Measurements from ENCODE around the gene NOS1AP. TPM values are rescaled to one million over a fixed set of nuclear protein-coding genes. Genes with fewer than 3 reads are reported as not detected.
A peak's percentile ranks its signal among the peaks of the same experiment; 100 is the strongest.

NOS1AP gene
- total RNA-seq (2014; rRNA removed; shearing (Covaris generic)) (3.5 and 5.8 TPM in 2 replicates), polyA plus RNA-seq (2016; fragmentation: Nextera tagmentation; extraction: Ambion mirVana) (5.8 and 6.6 TPM in 2 replicates)
- long read RNA-seq, partial matches to known transcripts = 8 of 9 reads
- long read RNA-seq, other reads (novel, unspliced or antisense) = 1 of 9 reads

DNA sequence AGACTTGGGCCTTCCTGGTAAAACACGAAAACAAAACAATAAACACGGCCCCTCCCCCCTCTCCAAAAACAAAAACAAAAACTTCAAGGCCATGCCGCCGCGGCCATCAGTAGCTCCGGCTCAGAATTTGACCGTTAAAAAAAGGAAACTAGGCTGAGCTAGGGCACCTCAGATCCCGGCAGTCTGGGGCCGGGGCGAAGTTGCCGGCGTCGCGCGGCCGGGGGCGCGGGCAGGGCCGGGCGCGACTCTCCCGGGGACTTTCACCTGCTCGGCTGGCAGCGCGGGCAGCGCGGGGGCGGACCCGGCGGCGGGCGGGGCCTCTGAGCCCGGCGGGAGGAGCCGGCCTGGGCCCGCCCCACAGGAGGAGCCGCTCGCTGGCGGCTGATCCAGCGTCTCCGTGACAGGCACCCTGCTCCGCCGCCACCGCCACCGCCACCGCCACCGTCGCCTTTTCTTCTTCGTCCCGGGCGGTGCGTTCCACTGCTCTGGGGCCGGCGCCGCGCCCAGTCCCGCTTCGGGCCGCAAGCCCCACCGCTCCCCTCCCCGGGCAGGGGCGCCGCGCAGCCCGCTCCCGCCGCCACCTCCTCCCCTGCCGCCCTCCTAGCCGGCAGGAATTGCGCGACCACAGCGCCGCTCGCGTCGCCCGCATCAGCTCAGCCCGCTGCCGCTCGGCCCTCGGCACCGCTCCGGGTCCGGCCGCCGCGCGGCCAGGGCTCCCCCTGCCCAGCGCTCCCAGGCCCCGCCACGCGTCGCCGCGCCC is at the start of gene NOS1AP:
Gene NOS1AP, plus strand, starts transcription at position 358 of the 760 bp plus-strand sequence. CDS start 487 bp downstream, outside the sequence.
- Histone ChIP-seq H3K79me2 (replicated peaks; ENCODE audit: insufficient read depth) (peaks cover 34% of the 10 kb centered on the region), H3K4me3 (peak within 1 kb of the TSS; percentile 71), H3K4me1 (ENCODE audit: insufficient read depth) (peaks cover 36% of the 10 kb centered on the region), H3K36me3 (ENCODE audit: insufficient read depth) (no peaks in the 10 kb centered on the region), H3K27ac (ENCODE audit: low read depth) (peak within 1 kb of the TSS; percentile 82; the same call in 1 of the 2 replicates), H2AFZ (peak within 1 kb of the TSS; percentile 92), H3K4me2 (peak within 1 kb of the TSS; percentile 82), H3F3A (replicated peaks; ENCODE audit: low read depth) (peaks cover 11% of the 10 kb centered on the region; the same call in 1 of the 2 replicates), H4K20me1 (replicated peaks; ENCODE audit: insufficient read depth) (peaks cover 15% of the 10 kb centered on the region), H3K27me3 (ENCODE audit: insufficient read depth) (peaks cover 8% of the 10 kb centered on the region; the same call in 1 of the 2 replicates), H3K9me2 (ENCODE audit: insufficient read depth) (no peaks in the 10 kb centered on the region; the same call in 1 of the 2 replicates)
- DNase-seq (ENCODE audit: low spot score) (peak; percentile 88), ATAC-seq (peak; percentile 78)
- TF ChIP-seq CREB1 (CRISPR knock-in tag; IDR thresholded peaks at IDR 0.05; ENCODE audit: low read depth) = no peak
- peak; percentile 62 for TF ChIP-seq POLR2AphosphoS5 (IDR thresholded peaks at IDR 0.05; ENCODE audit: low read depth)
- peak within 1 kb of the TSS; percentile 76 for H3K4me3 Mint-ChIP-seq
- H3K4me1 Mint-ChIP-seq = peaks cover 50% of the 10 kb centered on the region
- peaks cover 10% of the 10 kb centered on the region for H3K27me3 Mint-ChIP-seq (ENCODE audit: insufficient read depth, low read depth, poor library complexity)
- H3K36me3 Mint-ChIP-seq (ENCODE audit: low read depth) = peaks cover 13% of the 10 kb centered on the region
- peaks cover under 1% of the 10 kb centered on the region; the same call in 1 of the 3 replicates for H3K9me3 Mint-ChIP-seq
- no peak within 1 kb of the TSS for H3K27ac Mint-ChIP-seq

DNA sequence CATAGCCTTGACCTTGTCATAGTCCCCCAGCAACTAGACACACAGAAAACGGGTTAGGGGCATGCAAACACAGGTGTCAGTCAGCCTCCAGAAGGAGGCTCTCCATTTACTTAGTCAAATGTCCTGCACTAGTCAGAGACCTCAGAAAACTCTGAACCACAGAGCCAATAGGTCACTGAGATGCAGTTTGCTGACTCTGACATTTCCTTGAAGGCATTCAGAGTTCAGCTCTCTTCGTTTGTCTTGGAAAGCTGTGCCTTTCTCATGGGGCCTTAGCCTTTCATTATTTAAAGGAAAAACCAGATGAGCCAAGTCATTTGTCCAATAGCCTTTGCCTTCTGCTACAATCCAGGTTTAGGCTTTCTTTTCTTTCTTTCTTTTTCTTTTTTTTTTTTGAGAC is 49.3 kb upstream of the NOS1AP start:
- H3K27ac Mint-ChIP-seq = no peak overlapping the region
- H3K4me1 Mint-ChIP-seq = peaks cover 32% of the 10 kb centered on the region
- no peaks in the 10 kb centered on the region for H3K9me3 Mint-ChIP-seq
- no peak overlapping the region for H3K27ac ChIP-seq (ENCODE audit: low read depth)
- peaks cover 37% of the 10 kb centered on the region for H3K27me3 Mint-ChIP-seq (ENCODE audit: insufficient read depth, low read depth, poor library complexity)
- no peaks in the 10 kb centered on the region for H3K9me2 ChIP-seq (ENCODE audit: insufficient read depth)
- no peaks in the 10 kb centered on the region for H3K79me2 ChIP-seq (replicated peaks; ENCODE audit: insufficient read depth)
- no peak for ATAC-seq
- H3K36me3 ChIP-seq (ENCODE audit: insufficient read depth) = no peaks in the 10 kb centered on the region
- no peaks in the 10 kb centered on the region for H4K20me1 ChIP-seq (replicated peaks; ENCODE audit: insufficient read depth)
- H3F3A ChIP-seq (replicated peaks; ENCODE audit: low read depth) = 0 out of 2 replicates have a peak, but pooled peaks cover 9% of the 10 kb centered on the region
- H3K27me3 ChIP-seq (ENCODE audit: insufficient read depth) = peaks cover 30% of the 10 kb centered on the region
- H3K4me2 ChIP-seq = no peak overlapping the region
- no peak overlapping the region for H3K4me3 ChIP-seq
- H3K36me3 Mint-ChIP-seq (ENCODE audit: low read depth) = no peaks in the 10 kb centered on the region; the same call in 1 of the 3 replicates
- no peak overlapping the region for H2AFZ ChIP-seq
- no peak for DNase-seq (ENCODE audit: low spot score)
- H3K4me3 Mint-ChIP-seq = no peak overlapping the region
- peaks cover 24% of the 10 kb centered on the region for H3K4me1 ChIP-seq (ENCODE audit: insufficient read depth)
- TF ChIP-seq CREB1 (CRISPR knock-in tag; IDR thresholded peaks at IDR 0.05; ENCODE audit: low read depth) (no peak), STAT1 (IDR thresholded peaks at IDR 0.05; ENCODE audit: unreplicated experiment) (no peak), EZH2phosphoT487 (IDR thresholded peaks at IDR 0.05; ENCODE audit: unreplicated experiment) (no peak), ZNF331 (CRISPR knock-in tag; IDR thresholded peaks at IDR 0.05; ENCODE audit: low read depth) (no peak), EZH2 (IDR thresholded peaks at IDR 0.05; ENCODE audit: low read depth, unreplicated experiment) (no peak), POLR2AphosphoS5 (IDR thresholded peaks at IDR 0.05; ENCODE audit: low read depth) (no peak)
- TF ChIP-seq, protein P1, sequence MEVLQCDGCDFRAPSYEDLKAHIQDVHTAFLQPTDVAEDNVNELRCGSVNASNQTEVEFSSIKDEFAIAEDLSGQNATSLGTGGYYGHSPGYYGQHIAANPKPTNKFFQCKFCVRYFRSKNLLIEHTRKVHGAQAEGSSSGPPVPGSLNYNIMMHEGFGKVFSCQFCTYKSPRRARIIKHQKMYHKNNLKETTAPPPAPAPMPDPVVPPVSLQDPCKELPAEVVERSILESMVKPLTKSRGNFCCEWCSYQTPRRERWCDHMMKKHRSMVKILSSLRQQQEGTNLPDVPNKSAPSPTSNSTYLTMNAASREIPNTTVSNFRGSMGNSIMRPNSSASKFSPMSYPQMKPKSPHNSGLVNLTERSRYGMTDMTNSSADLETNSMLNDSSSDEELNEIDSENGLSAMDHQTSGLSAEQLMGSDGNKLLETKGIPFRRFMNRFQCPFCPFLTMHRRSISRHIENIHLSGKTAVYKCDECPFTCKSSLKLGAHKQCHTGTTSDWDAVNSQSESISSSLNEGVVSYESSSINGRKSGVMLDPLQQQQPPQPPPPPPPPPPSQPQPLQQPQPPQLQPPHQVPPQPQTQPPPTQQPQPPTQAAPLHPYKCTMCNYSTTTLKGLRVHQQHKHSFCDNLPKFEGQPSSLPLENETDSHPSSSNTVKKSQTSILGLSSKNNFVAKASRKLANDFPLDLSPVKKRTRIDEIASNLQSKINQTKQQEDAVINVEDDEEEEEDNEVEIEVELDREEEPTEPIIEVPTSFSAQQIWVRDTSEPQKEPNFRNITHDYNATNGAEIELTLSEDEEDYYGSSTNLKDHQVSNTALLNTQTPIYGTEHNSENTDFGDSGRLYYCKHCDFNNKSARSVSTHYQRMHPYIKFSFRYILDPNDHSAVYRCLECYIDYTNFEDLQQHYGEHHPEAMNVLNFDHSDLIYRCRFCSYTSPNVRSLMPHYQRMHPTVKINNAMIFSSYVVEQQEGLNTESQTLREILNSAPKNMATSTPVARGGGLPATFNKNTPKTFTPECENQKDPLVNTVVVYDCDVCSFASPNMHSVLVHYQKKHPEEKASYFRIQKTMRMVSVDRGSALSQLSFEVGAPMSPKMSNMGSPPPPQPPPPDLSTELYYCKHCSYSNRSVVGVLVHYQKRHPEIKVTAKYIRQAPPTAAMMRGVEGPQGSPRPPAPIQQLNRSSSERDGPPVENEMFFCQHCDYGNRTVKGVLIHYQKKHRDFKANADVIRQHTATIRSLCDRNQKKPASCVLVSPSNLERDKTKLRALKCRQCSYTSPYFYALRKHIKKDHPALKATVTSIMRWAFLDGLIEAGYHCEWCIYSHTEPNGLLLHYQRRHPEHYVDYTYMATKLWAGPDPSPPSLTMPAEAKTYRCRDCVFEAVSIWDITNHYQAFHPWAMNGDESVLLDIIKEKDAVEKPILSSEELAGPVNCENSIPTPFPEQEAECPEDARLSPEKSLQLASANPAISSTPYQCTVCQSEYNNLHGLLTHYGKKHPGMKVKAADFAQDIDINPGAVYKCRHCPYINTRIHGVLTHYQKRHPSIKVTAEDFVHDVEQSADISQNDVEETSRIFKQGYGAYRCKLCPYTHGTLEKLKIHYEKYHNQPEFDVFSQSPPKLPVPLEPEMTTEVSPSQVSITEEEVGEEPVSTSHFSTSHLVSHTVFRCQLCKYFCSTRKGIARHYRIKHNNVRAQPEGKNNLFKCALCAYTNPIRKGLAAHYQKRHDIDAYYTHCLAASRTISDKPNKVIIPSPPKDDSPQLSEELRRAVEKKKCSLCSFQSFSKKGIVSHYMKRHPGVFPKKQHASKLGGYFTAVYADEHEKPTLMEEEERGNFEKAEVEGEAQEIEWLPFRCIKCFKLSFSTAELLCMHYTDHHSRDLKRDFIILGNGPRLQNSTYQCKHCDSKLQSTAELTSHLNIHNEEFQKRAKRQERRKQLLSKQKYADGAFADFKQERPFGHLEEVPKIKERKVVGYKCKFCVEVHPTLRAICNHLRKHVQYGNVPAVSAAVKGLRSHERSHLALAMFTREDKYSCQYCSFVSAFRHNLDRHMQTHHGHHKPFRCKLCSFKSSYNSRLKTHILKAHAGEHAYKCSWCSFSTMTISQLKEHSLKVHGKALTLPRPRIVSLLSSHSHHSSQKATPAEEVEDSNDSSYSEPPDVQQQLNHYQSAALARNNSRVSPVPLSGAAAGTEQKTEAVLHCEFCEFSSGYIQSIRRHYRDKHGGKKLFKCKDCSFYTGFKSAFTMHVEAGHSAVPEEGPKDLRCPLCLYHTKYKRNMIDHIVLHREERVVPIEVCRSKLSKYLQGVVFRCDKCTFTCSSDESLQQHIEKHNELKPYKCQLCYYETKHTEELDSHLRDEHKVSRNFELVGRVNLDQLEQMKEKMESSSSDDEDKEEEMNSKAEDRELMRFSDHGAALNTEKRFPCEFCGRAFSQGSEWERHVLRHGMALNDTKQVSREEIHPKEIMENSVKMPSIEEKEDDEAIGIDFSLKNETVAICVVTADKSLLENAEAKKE (CRISPR knock-in tag; IDR thresholded peaks at IDR 0.05) = no peak
- TF ChIP-seq, protein P2, sequence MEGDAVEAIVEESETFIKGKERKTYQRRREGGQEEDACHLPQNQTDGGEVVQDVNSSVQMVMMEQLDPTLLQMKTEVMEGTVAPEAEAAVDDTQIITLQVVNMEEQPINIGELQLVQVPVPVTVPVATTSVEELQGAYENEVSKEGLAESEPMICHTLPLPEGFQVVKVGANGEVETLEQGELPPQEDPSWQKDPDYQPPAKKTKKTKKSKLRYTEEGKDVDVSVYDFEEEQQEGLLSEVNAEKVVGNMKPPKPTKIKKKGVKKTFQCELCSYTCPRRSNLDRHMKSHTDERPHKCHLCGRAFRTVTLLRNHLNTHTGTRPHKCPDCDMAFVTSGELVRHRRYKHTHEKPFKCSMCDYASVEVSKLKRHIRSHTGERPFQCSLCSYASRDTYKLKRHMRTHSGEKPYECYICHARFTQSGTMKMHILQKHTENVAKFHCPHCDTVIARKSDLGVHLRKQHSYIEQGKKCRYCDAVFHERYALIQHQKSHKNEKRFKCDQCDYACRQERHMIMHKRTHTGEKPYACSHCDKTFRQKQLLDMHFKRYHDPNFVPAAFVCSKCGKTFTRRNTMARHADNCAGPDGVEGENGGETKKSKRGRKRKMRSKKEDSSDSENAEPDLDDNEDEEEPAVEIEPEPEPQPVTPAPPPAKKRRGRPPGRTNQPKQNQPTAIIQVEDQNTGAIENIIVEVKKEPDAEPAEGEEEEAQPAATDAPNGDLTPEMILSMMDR (conservative IDR thresholded peaks at IDR 0.05; ENCODE audit: low read depth in 2 of 2) = no peak
